GM12865 (cell line): ENCODE results near the gene FBP1.
A peak's percentile ranks its signal among the peaks of the same experiment; 100 is the strongest.

Experiments
- DNase-seq: peaks from one replicate; pipeline ENCODE4 v3.0.0; 2010; ENCODE audit warnings: low read depth
- H3K4me3 ChIP-seq: 2 replicates; pipeline ENCODE4 v1.5.1; 2011; ENCODE audit warnings: mild to moderate bottlenecking, low read depth, low read length, control low read depth
- CTCF ChIP-seq: IDR thresholded peaks from 2 replicates; pipeline ENCODE4 v1.5.1; 2011; ENCODE audit warnings: low read length, control low read depth, low read depth, inconsistent platforms; ENCODE audit not compliant: insufficient read depth; ENCODE audit errors: missing control alignments

FBP1 gene

GRCh38 chr9:94586316-94586715 is 53.0 kb downstream of the FBP1 start:
- no peak for TF ChIP-seq CTCF
- H3K4me3 ChIP-seq: no peak overlapping the region
- peak; percentile 11 for DNase-seq

GRCh38 chr9:94584555-94584954 is 54.8 kb downstream of the FBP1 start:
- no peak overlapping the region for H3K4me3 ChIP-seq
- peak; percentile 36 for DNase-seq
- no peak for TF ChIP-seq CTCF

- no peak for TF ChIP-seq CTCF
- H3K4me3 ChIP-seq: no peak overlapping the region
- DNase-seq: no peak
Measured at GRCh38 chr9:94581728-94582127, 57.6 kb downstream of the FBP1 start.

- TF ChIP-seq CTCF: no peak
- H3K4me3 ChIP-seq: no peak overlapping the region
- no peak for DNase-seq
Measured at GRCh38 chr9:94577571-94577970, 61.7 kb downstream of the FBP1 start.

- DNase-seq: no peak
- H3K4me3 ChIP-seq: no peak overlapping the region
- no peak for TF ChIP-seq CTCF
Measured at GRCh38 chr9:94577036-94577435, 62.3 kb downstream of the FBP1 start.

- no peak overlapping the region for H3K4me3 ChIP-seq
- no peak for TF ChIP-seq CTCF
- no peak for DNase-seq
Measured at GRCh38 chr9:94576131-94576530, 63.2 kb downstream of the FBP1 start.

- TF ChIP-seq CTCF: no peak
- DNase-seq: no peak
Measured at GRCh38 chr9:94568972-94569712, 70.2 kb downstream of the FBP1 start.

More at GRCh38 chr9:94568972-94569712, 70.2 kb downstream of the FBP1 start:
- no peak overlapping the region for H3K4me3 ChIP-seq
